Endothelial cell (in vitro differentiated cells): ENCODE data around the gene AKIP1. TPM values are rescaled to one million over a fixed set of nuclear protein-coding genes. Genes with fewer than 3 reads are reported as not detected.
"Not testable (repeated sequence)": the region's sequence is repeated elsewhere in the genome, so short reads cannot be mapped to it uniquely, and the experiment has no call there.

Experiments
- DNase-seq: peaks from one replicate; pipeline ENCODE4 v3.0.0; 2021; ENCODE audit warnings: low spot score
- H3K27ac Mint-ChIP-seq: one replicate; pipeline ENCODE4 v1.8.0; 2021; ENCODE audit warnings: mixed read lengths, inconsistent platforms; ENCODE audit not compliant: unreplicated experiment
- H3K27me3 Mint-ChIP-seq: one replicate; pipeline ENCODE4 v1.8.0; 2021; ENCODE audit warnings: mild to moderate bottlenecking, moderate library complexity, mixed read lengths, inconsistent platforms; ENCODE audit not compliant: unreplicated experiment
- H3K36me3 Mint-ChIP-seq: one replicate; pipeline ENCODE4 v1.8.0; 2021; ENCODE audit warnings: mild to moderate bottlenecking, low read depth, mixed read lengths, inconsistent platforms; ENCODE audit not compliant: unreplicated experiment
- H3K4me1 Mint-ChIP-seq: one replicate; pipeline ENCODE4 v1.8.0; 2021; ENCODE audit warnings: mild to moderate bottlenecking, mixed read lengths, inconsistent platforms; ENCODE audit not compliant: unreplicated experiment
- H3K4me3 Mint-ChIP-seq: one replicate; pipeline ENCODE4 v1.8.0; 2021; ENCODE audit warnings: mild to moderate bottlenecking, mixed read lengths, inconsistent platforms; ENCODE audit not compliant: unreplicated experiment
- H3K9me3 Mint-ChIP-seq: one replicate; pipeline ENCODE4 v1.8.0; 2021; ENCODE audit warnings: mixed read lengths, inconsistent platforms; ENCODE audit not compliant: unreplicated experiment
- total RNA-seq: library from RNA; stranded (reverse); fragmentation: NEBNext Ultra II Directional; extraction: Animal tissue kit (Norgen Biotek cat#: 25700); gene quantifications from one replicate; pipeline ENCODE4 v1.2.1, GENCODE V29; 2021; ENCODE audit not compliant: unreplicated experiment
- TF ChIP-seq, protein P1 (sequence below): fragments of 200-600 bp; sonication (generic); IDR thresholded peaks from one replicate; pipeline ENCODE4 v1.5.0; 2021; ENCODE audit warnings: antibody characterized with exemption; ENCODE audit not compliant: unreplicated experiment

Gene AKIP1
- total RNA-seq, 1 donor from 2014 or later: 20.8 TPM

DNA sequence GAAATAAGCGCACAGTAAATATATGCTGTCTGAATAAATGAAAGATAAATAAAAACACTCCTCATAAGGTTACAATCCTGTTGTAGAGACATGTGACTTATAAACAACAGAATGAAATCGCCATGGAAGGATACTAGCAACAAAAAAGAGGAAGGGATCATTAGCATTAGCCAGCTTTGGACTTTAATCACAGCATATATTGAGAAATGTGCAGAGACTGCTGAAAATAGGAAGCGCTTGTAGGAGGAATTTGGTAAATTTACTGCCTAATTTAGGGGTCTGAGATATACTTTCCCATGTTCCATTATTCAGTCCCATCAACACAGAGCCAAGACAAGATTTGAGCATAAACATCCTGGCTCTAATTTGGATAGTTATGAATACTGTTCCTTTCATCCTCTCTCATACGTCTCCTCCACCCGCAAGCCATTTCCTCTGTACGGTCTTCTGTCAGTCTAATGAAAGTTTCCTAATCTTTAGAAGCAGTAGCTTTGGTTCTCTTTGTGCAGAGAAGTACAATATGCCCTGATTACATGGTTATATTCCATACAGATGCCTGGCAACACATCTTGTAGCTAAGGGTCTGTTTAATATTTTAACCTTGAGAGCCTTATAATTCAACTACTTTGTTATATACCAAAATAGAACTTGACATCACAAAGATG is 37.1 kb upstream of the AKIP1 start:
- TF ChIP-seq, protein P1, sequence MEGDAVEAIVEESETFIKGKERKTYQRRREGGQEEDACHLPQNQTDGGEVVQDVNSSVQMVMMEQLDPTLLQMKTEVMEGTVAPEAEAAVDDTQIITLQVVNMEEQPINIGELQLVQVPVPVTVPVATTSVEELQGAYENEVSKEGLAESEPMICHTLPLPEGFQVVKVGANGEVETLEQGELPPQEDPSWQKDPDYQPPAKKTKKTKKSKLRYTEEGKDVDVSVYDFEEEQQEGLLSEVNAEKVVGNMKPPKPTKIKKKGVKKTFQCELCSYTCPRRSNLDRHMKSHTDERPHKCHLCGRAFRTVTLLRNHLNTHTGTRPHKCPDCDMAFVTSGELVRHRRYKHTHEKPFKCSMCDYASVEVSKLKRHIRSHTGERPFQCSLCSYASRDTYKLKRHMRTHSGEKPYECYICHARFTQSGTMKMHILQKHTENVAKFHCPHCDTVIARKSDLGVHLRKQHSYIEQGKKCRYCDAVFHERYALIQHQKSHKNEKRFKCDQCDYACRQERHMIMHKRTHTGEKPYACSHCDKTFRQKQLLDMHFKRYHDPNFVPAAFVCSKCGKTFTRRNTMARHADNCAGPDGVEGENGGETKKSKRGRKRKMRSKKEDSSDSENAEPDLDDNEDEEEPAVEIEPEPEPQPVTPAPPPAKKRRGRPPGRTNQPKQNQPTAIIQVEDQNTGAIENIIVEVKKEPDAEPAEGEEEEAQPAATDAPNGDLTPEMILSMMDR: no peak
- Mint-ChIP-seq H3K27ac (no peak overlapping the region), H3K9me3 (no peaks in the 10 kb centered on the region), H3K27me3 (no peaks in the 10 kb centered on the region), H3K36me3 (no peaks in the 10 kb centered on the region), H3K4me1 (peaks cover 17% of the 10 kb centered on the region), H3K4me3 (no peak overlapping the region)
- no peak for DNase-seq

DNA sequence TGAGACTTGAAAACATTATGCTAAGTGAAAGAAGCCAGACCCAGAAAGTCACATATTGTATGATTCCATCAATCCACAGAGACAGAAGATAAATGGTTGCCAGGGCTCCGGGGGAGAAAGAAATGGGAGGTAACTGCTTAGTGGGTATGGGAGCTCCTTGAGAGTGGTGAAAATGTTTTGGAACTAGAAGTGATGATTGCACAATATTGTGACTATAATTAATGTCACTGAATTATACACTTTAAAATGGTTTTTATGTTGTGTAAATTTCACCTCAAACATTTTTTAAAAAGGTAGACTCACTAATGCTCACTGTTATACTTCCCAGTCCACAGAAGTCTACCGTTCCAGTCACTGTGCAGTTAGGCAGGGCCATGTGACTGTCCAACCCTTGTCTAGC is 32.2 kb upstream of the AKIP1 start:
- Mint-ChIP-seq H3K36me3 (no peaks in the 10 kb centered on the region), H3K4me3 (no peak overlapping the region), H3K27me3 (peaks cover 1% of the 10 kb centered on the region), H3K27ac (no peak overlapping the region), H3K9me3 (no peaks in the 10 kb centered on the region), H3K4me1 (peaks cover 18% of the 10 kb centered on the region)
- TF ChIP-seq, protein P1: no peak
- DNase-seq: no peak

GRCh38 chr11:8881585-8881984 is 29.4 kb upstream of the AKIP1 start:
- H3K9me3 Mint-ChIP-seq, H3K4me3 Mint-ChIP-seq, H3K36me3 Mint-ChIP-seq, DNase-seq, H3K27me3 Mint-ChIP-seq: not testable (repeated sequence)
- Mint-ChIP-seq H3K27ac (peak overlapping the region; percentile 1), H3K4me1 (peaks cover 15% of the 10 kb centered on the region)

DNA sequence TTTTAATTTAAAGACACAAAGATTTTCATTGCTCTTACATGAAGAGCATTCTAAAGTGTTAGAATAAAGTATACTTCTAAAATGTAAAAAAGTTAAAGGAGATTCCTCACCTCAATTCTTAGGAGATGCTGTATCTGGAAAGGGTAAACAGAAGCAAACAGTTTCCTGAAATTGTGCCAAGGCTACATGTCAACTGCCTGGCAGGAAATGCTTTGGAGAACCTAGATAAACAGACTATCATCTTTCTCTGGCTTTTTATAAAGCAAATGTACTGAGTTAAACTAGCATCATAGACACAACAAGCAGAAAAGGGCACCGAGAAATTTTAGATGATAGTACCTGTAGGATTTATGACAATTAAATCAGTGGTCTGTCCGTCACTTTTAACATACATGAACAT is 24.7 kb upstream of the AKIP1 start:
- Mint-ChIP-seq H3K27ac (no peak overlapping the region), H3K4me3 (no peak overlapping the region)

GRCh38 chr11:8891185-8891584 is 19.8 kb upstream of the AKIP1 start:
- H3K4me1 Mint-ChIP-seq, DNase-seq: not testable (repeated sequence)
- H3K36me3 Mint-ChIP-seq: peaks cover 13% of the 10 kb centered on the region

More for the DNA sequence above, 24.7 kb upstream of the AKIP1 start:
- no peak for DNase-seq
- no peaks in the 10 kb centered on the region for H3K27me3 Mint-ChIP-seq
- TF ChIP-seq, protein P1: no peak
- H3K9me3 Mint-ChIP-seq: peaks cover 4% of the 10 kb centered on the region
- H3K4me1 Mint-ChIP-seq: peaks cover 4% of the 10 kb centered on the region
- peaks cover 13% of the 10 kb centered on the region for H3K36me3 Mint-ChIP-seq

GRCh38 chr11:8899119-8899753 is 11.8 kb upstream of the AKIP1 start:
- TF ChIP-seq, protein P1: no peak
- no peak overlapping the region for H3K27ac Mint-ChIP-seq
- peaks cover 15% of the 10 kb centered on the region for H3K36me3 Mint-ChIP-seq
- peaks cover 4% of the 10 kb centered on the region for H3K9me3 Mint-ChIP-seq
- DNase-seq: no peak
- H3K27me3 Mint-ChIP-seq: no peaks in the 10 kb centered on the region
- no peak overlapping the region for H3K4me3 Mint-ChIP-seq
- no peaks in the 10 kb centered on the region for H3K4me1 Mint-ChIP-seq

More at GRCh38 chr11:8891185-8891584, 19.8 kb upstream of the AKIP1 start:
- not testable (repeated sequence) for H3K27ac Mint-ChIP-seq, H3K9me3 Mint-ChIP-seq, H3K27me3 Mint-ChIP-seq, H3K4me3 Mint-ChIP-seq
